Measurements from ENCODE around the gene TRIM63. TPM values are rescaled to one million over a fixed set of nuclear protein-coding genes. Genes with fewer than 3 reads are reported as not detected.

Gene TRIM63
- total and polyA plus RNA-seq, 9 of the 15 experiments (the other 6 are each of a cell fraction or from before 2014, with no cell fraction given): 0.08 to 0.57 (median 0.36) TPM

- TF ChIP-seq CUX1 (CRISPR knock-in tag; IDR thresholded peaks at IDR 0.05): peak; percentile 87; the same call in 1 of the 2 replicates
- TF ChIP-seq ZNF239 (CRISPR knock-in tag; IDR thresholded peaks at IDR 0.05): no peak
- TF ChIP-seq HDAC1 (IDR thresholded peaks at IDR 0.05): peak in 1 of 2 experiments; percentile 96; a peak in 2 of 4 replicates
- no peak for TF ChIP-seq ZNF445 (CRISPR knock-in tag; IDR thresholded peaks at IDR 0.05; ENCODE audit: low read depth)
- TF ChIP-seq HNRNPL (IDR thresholded peaks at IDR 0.05; ENCODE audit: low read depth, low read length): no peak
- no peak for TF ChIP-seq ELF2 (CRISPR knock-in tag; IDR thresholded peaks at IDR 0.05)
- TF ChIP-seq CHD7 (IDR thresholded peaks at IDR 0.05; ENCODE audit: low read depth, low read length): no peak
- TF ChIP-seq ZNF347 (CRISPR knock-in tag; IDR thresholded peaks at IDR 0.05; ENCODE audit: low read depth): no peak
Measured at GRCh38 chr1:26111530-26112406, 44.3 kb upstream of the TRIM63 start, which contains the start of gene PDIK1L (continued).
